Measurements from ENCODE around the gene SULT1A1.
"Not testable (repeated sequence)": the region's sequence is repeated elsewhere in the genome, so short reads cannot be mapped to it uniquely, and the experiment has no call there.

The SULT1A1 gene

DNA sequence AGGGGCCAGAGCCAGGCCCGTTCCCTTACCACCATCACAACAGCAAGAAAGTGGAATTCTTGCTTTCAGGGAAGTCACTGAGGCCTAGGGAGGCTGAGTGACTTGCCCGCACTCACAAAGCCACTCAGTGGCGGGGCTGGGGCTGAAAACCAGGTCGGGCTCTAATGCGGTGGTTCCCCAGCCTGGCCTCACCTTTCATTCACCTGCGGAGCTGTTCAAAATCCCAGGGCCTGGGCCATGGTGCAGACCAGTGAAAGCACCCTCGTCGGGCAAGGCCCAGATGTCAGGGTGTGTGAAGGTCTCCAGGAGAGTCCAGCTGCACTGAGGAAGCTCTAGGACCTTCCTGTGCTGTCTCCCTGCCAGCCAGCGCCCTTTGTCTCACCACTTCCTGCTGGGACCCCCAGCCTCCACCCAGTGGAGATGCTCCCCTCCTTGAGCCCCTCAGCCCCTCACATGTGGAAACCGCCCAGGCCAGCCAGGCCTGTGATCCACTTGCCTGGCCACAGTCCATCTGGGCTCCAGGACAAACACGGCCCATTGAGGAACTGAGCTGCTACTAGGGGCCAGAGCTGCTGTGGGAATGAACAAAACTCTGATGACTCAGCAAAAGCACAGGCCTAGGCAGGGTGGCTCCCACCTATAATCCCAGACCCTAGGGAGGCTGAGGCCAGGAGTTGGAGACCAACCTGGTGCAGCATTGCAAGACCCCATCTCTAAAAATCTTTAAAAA, 812 bp downstream of the SULT1A1 start:
- DNase-seq (ENCODE audit: low read depth in 2 of 3, low spot score in 2 of 3) = not testable (repeated sequence)

GRCh38 chr16:28608496-28608808, 1.4 kb downstream of the SULT1A1 start:
- DNase-seq (ENCODE audit: low read depth in 2 of 3, low spot score in 2 of 3) = not testable (repeated sequence)

DNA sequence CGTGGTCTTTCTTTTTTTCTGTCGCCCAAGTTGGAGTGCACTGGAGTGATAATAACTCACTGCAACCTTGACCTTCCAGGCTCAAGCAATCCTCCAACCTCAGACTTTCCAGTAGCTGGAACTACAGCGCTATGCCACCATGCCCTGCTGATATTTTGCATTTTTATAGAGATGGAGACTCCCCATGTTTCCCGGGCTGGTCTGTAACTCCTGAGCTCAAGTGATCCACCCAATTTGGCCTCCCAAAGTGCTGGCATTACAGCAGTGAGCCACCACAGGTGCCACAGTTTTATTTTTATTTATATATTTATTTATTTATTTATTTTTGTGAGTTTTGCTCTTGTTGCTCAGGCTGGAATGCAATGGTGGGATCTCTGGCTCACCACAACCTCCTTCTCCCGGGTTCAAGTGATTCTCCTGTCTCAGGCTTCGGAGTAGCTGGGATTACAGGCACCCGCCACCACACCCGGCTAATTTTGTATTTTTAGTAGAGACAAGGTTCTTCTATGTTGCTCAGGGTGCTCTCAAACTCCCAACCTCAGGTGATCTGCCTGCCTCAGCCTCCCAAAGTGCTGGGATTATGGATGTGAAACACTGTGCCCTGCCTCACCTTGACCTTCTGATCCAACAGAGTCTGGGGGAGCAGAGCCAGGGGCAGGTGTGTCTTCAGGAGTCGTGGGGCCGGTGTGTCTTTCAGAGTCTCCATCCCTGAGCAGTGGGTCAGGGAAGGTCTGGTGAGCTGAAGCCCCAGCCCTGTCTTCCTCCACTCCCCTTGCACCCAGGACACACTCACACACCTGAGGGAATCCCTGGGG, 2.0 kb downstream of the SULT1A1 start:
- not testable (repeated sequence) for DNase-seq (ENCODE audit: low read depth in 2 of 3, low spot score in 2 of 3)

GRCh38 chr16:28607116-28607623, 2.7 kb downstream of the SULT1A1 start:
- DNase-seq (ENCODE audit: low read depth in 2 of 3, low spot score in 2 of 3) = no peak

DNA sequence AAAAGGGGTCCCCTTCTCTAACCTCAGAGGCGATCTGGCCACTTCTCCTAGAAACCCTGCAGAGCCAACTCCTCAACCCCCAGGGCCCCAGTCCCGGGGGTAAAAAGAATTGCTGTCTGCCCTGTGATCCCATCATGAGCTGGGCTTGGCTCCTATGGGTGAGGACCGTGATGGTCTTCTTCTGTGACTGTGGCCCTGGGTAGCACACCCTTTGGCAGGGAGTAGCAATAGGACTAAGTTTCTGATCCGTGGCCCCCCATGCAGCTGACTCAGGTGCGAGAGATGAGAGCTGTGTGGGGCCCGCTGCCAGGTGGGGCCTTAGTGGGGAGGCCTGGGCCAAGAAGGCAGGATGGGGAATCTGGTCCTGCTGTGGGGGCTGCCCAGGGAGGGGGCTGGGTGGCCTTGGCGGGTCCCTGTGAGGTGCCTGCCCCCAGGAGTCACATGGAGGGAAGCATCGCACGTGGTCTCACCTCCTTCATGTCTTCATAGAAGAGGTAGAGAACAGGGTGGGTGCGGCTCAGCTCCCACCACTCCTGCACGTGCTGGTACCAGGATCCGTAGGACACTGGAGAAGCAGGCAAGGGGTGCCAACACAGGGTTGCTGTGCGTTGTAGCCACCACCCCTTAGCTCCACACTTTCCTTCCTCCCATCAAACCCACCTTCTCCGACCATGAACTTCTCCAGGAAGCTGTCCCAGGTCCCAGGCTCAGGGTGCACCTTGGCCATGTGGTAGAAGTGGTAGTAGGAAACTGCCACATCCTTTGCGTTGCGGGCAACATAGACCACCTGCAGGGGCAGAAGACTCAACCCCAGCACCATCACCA, 3.3 kb downstream of the SULT1A1 start:
- no peak for DNase-seq (ENCODE audit: low read depth in 2 of 3, low spot score in 2 of 3)

GRCh38 chr16:28604186-28604565, 5.7 kb downstream of the SULT1A1 start:
- no peak for DNase-seq (ENCODE audit: low read depth in 2 of 3, low spot score in 2 of 3)

DNA sequence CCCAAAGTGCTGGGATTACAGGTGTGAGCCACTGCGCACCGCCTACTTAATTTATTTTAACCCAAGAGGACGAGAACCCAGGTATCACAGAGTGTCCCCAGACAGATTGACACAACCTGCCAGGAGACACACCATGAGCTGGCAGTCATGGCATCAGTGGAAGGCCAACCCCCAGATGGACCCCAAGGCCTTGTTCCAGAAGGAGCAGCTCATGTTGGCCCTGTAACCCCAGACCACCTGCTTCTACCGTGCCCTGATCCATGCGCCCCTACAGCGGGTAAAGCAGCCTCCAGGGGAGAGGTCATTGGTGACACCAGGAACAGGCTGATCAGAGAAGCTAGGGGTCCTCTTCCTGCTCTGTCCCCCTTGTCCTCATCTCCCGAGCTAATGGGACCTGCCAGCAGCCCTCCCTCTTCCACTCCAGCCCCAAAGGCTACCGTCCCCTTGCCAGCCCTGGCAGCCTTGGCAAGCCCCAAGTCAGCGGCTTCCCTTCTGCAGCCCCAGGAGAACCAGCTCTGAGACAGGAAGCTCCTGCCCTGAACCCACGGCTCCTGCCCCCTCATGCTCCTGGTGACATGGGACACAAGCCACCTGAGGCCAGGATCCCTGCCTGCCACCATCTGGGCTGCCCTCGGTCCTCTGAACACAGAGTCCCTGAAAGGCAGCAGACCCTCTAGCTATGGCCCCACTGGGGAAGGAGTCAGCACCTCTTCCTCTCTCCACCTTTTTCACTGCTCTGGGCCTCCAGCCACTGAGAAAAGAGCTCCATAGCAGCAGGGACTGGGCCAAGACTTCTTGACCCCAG, 6.3 kb downstream of the SULT1A1 start:
- no peak for DNase-seq (ENCODE audit: low read depth in 2 of 3, low spot score in 2 of 3)

GRCh38 chr16:28602529-28602928, 7.3 kb downstream of the SULT1A1 start:
- DNase-seq (ENCODE audit: low read depth in 2 of 3, low spot score in 2 of 3) = no peak

- not testable (repeated sequence) for DNase-seq (ENCODE audit: low read depth in 2 of 3, low spot score in 2 of 3)
These were observed 7.8 kb downstream of the SULT1A1 start for GRCh38 chr16:28602062-28602461.

DNA sequence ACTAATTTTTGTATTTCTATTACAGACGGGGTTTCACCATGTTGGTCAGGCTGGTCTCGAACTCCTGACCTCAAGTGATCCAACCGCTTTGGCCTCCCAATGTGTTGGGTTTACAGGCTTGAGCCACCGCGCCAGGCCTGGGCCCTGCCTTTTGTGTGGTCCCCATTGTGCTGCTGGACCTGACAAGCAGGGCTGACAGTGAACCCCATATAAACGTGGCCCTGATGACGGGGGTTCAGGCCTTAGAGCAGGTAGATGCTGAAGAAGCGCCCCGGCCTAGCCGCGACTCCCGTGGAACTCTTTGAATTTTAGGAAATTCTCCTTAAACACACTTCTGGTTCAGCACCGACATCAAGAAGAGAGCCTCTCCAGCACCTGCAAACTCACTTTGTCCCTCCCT, 8.3 kb downstream of the SULT1A1 start:
- not testable (repeated sequence) for DNase-seq (ENCODE audit: low read depth in 2 of 3, low spot score in 2 of 3)

GRCh38 chr16:28600965-28601364, 8.9 kb downstream of the SULT1A1 start:
- DNase-seq (ENCODE audit: low read depth in 2 of 3, low spot score in 2 of 3) = not testable (repeated sequence)

DNA sequence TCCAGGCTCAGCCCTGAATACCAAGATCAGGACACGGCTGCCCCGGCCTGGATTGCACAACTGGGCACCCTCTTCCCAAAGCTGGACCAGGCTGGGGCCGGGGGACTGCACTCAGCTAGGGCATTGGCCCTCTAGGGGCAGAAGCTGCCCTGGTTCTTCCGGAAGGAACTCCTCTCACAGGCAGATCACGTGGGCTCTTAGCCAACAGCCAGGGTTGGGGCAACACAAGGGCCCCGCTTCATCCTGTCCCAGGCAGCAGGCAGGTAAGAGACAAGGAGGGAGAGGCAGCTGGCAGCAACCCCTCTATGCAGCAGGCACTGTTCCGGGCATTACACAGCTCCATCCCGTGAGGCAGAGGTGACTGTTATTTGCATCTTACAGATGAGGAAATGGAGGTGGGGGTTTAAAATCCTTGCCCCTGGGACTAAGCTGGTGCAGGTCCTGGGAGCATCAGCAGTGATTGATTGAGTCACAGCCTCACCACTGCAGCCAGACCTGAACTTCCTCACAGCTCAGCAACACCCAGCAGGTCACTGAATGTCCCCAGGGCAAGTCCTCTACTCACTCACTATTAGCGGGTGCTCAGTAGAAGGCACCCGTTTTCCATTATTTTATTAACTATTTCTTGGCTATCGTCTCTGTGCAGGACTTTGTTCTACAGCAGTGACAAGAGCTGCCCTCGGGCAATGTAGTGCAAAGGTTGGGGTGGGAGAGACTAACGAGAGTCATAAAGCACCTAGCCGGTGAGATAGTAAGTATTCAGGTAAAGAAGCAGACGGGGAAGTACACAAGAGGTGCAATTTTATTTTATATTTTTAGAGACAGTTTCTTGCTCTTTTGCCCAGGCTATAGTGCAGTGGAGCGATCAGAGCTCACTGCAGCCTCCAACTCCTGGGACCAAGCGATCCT, 10.2 kb downstream of the SULT1A1 start:
- not testable (repeated sequence) for DNase-seq (ENCODE audit: low read depth in 2 of 3, low spot score in 2 of 3)

DNA sequence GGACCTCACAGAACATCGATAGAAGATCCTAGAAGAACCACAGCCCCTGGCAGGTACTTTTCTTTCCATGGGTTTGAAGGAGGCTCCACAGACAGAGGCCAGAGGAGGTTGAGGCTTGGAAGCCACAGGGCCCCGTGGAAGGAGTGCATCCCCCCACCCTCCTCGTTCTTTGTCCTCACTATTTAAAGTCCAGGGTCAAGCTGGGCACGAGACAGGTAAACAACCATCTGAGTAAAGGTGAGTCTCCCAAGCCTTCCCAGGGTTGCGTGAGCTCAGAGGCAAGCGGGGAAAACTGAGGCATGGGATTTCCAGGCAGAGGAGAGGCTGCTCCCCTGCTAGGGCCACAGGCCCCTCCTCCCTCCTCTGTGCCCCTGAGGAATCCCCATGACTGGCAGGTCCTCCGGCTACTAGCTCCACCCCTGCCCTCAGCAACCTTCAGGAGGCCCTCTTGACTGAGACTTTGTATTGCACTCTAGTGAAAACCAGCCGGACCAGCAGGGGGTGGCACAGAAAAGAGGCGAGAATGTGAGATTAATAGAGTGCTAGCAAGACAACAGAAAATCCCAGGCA, 12.1 kb downstream of the SULT1A1 start:
- no peak for DNase-seq (ENCODE audit: low read depth in 2 of 3, low spot score in 2 of 3)

GRCh38 chr16:28596840-28597691, 12.8 kb downstream of the SULT1A1 start, which contains the start of gene SULT1A2:
TSS of gene SULT1A2 (minus strand) at chr16:28597050. CDS start at chr16:28595930, 1,120 bp downstream.
- DNase-seq (ENCODE audit: low read depth in 2 of 3, low spot score in 2 of 3) = no peak

DNA sequence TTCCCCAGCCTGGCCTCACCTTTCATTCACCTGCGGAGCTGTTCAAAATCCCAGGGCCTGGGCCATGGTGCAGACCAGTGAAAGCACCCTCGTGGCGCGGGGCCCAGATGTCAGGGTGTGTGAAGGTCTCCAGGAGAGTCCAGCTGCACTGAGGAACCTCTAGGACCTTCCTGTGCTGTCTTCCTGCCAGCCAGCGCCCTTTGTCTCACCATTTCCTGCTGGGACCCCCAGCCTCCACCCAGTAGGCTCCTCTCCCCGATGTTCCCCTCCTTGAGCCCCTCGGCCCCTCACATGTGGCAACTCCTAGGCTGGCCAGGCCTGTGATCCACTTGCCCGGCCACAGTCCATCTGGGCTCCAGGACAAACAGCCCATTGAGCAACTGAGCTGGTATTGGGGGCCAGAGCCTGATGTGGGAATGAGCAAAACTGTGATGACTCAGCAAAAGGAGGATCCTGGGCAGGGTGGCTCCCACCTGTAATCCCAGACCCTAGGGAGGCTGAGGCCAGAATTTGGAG, 13.7 kb downstream of the SULT1A1 start:
- DNase-seq (ENCODE audit: low read depth in 2 of 3, low spot score in 2 of 3) = no peak

DNA sequence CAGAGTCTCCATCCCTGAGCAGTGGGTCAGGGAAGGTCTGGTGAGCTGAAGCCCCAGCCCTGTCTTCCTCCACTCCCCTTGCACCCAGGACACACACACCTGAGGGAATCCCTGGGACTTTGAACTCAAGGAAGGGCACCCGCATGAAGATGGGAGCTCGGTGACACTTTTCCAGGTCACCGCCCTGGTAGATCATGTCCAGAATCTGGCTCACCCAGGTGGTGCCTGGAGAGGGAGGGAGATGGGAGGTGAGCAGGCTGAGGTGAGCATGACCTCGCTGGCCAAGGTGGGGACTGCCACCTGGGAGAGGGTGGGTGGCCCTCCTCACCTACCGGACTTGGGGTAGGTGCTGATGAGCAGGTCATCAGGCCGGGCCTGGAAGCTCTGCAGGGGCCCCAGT, 14.4 kb downstream of the SULT1A1 start:
- not testable (repeated sequence) for DNase-seq (ENCODE audit: low read depth in 2 of 3, low spot score in 2 of 3)

- no peak for DNase-seq (ENCODE audit: low read depth in 2 of 3, low spot score in 2 of 3)
These were observed 16.8 kb downstream of the SULT1A1 start for GRCh38 chr16:28592979-28593553.

DNA sequence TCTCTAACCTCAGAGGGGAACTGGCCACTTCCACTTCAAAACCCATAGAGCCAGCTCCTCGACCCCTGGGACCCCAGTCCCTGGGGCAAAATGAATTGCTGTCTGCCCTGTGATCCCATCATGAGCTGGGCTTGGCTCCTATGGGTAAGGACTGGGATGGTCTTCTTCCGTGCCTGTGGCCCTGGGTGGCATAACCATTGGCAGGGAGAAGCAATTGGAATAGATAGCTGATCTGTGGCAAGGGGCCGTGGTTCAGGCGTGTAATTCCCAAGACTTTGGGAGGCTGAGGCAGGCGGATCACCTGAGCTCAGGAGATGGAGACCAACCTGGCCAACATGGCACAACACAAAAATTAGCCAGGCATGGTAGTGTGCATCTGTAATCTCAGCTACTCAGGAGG, 17.3 kb downstream of the SULT1A1 start:
- DNase-seq (ENCODE audit: low read depth in 2 of 3, low spot score in 2 of 3) = no peak

Data from activated CD8-positive, alpha-beta memory T cell treated with anti-CD3 and anti-CD28 coated beads for 48 hours (primary cell).